A549 (cell line): ENCODE results near the gene SF3A2. TPM values are rescaled to one million over a fixed set of nuclear protein-coding genes. Genes with fewer than 3 reads are reported as not detected.

ENCODE experiments used
- ATAC-seq, 2 experiments: fragments of 200-7000 bp in 1 of 2; fragments of >200 bp in 1 of 2; cut with Nextera tagmentation in 1 of 2; cut with Tn5 transposase in 1 of 2; 3 replicates each; pipeline versions ENCODE4 v1.8.0 to v1.9.1; 2018 to 2020; ENCODE audit warnings: mild to moderate bottlenecking in 1 of 2, moderate library complexity in 1 of 2
- CTCF ChIA-PET: fragments of 300-600 bp; sonication (Branson Sonifier 250); formaldehyde crosslinking; extraction: SDS; loops from one replicate; lab custom pipeline; 2021; ENCODE audit warnings: antibody characterized with exemption, inconsistent platforms; lab: Yijun Ruan, JAX
- POLR2A ChIA-PET: fragments of 350-600 bp; formaldehyde crosslinking; extraction: SDS; loops from one replicate; lab custom pipeline; 2021; ENCODE audit warnings: antibody characterized with exemption, inconsistent platforms; lab: Yijun Ruan, JAX
- DNase-seq, 2 experiments: peaks; one replicate each; pipeline versions ENCODE4 v3.0.0 to v3.0.0-alpha.2; 2011 to 2016; ENCODE audit warnings: low read depth in 1 of 2, low spot score in 1 of 2
- FAIRE-seq: peaks from 2 replicates; lab custom pipeline; 2011; peaks lifted over from hg19 to GRCh38; lab: Jason Lieb, UNC
- H3K27ac ChIP-seq, 2 experiments: fragments of >200 bp; sonication (Bioruptor Twin); formaldehyde crosslinking; 3 replicates each; pipeline ENCODE4 v1.5.1; 2016 to 2017
- H3K4me1 ChIP-seq: fragments of >200 bp; sonication (Bioruptor Twin); formaldehyde crosslinking; 3 replicates; pipeline ENCODE4 v1.6.1; 2016
- H3K4me2 ChIP-seq: fragments of >200 bp; sonication (Bioruptor Twin); formaldehyde crosslinking; 3 replicates; pipeline ENCODE4 v1.6.1; 2016
- H3K4me3 ChIP-seq: fragments of >200 bp; sonication (Bioruptor Twin); formaldehyde crosslinking; 3 replicates; pipeline ENCODE4 v1.5.1; 2016
- H3K9me3 ChIP-seq: fragments of >200 bp; sonication (Bioruptor Twin); formaldehyde crosslinking; 3 replicates; pipeline ENCODE4 v1.6.1; 2016
- BHLHE40 ChIP-seq: IDR thresholded peaks from 2 replicates; pipeline ENCODE4 v1.6.1; 2012; ENCODE audit warnings: low read depth, low read length, inconsistent platforms
- CBX2 ChIP-seq: fragments of 200-600 bp; sonication (generic); IDR thresholded peaks from 2 replicates; pipeline ENCODE4 v1.6.1; 2016; ENCODE audit warnings: low read depth, mild to moderate bottlenecking, borderline replicate concordance
- CEBPB ChIP-seq, 2 experiments: fragments of >200 bp in 1 of 2; sonication (Bioruptor Twin) in 1 of 2; formaldehyde crosslinking in 1 of 2; IDR thresholded peaks; 2 replicates each; pipeline ENCODE4 v1.6.1; 2012 to 2016
- CHD2 ChIP-seq: fragments of 150-350 bp; IDR thresholded peaks from 2 replicates; pipeline ENCODE4 v1.6.1; 2014; ENCODE audit warnings: low read length; ENCODE audit not compliant: partially characterized antibody
- EHF ChIP-seq: fragments of 250-450 bp; sonication (Bioruptor Pico); IDR thresholded peaks from 2 replicates; pipeline ENCODE4 v1.5.0; 2020; ENCODE audit warnings: mild to moderate bottlenecking
- ESRRA ChIP-seq: fragments of 150-350 bp; IDR thresholded peaks from 2 replicates; pipeline ENCODE4 v1.6.1; 2014; ENCODE audit warnings: mild to moderate bottlenecking, low read length, borderline replicate concordance
- FOXS1 ChIP-seq: fragments of 250-450 bp; sonication (Bioruptor Pico); IDR thresholded peaks from 2 replicates; pipeline ENCODE4 v1.5.0; 2020; ENCODE audit warnings: mild to moderate bottlenecking, moderate library complexity
- GATA3 ChIP-seq: IDR thresholded peaks from 2 replicates; pipeline ENCODE4 v1.6.1; 2012; ENCODE audit warnings: borderline replicate concordance
- HEYL ChIP-seq: fragments of 250-450 bp; sonication (Bioruptor Pico); IDR thresholded peaks from 2 replicates; pipeline ENCODE4 v1.8.0; 2021; ENCODE audit warnings: mild to moderate bottlenecking, moderate library complexity
- HOXB13 ChIP-seq: fragments of 250-450 bp; sonication (Bioruptor Pico); IDR thresholded peaks from 2 replicates; pipeline ENCODE4 v1.5.0; 2020; ENCODE audit warnings: low read depth, mild to moderate bottlenecking, moderate library complexity
- HOXB5 ChIP-seq: fragments of 250-450 bp; sonication (Bioruptor Pico); IDR thresholded peaks from 2 replicates; pipeline ENCODE4 v1.5.0; 2020; ENCODE audit warnings: mild to moderate bottlenecking, moderate library complexity
- JUNB ChIP-seq: fragments of >200 bp; sonication (Bioruptor Twin); formaldehyde crosslinking; IDR thresholded peaks from 2 replicates; pipeline ENCODE4 v1.6.1; 2016
- KDM5A ChIP-seq: fragments of 200-600 bp; sonication (generic); IDR thresholded peaks from 2 replicates; pipeline ENCODE4 v1.6.1; 2016; ENCODE audit warnings: antibody characterized with exemption, mild to moderate bottlenecking
- RARB ChIP-seq: fragments of 250-450 bp; sonication (Bioruptor Pico); IDR thresholded peaks from 2 replicates; pipeline ENCODE4 v1.8.0; 2021; ENCODE audit warnings: mild to moderate bottlenecking, moderate library complexity
- ZNF302 ChIP-seq: fragments of 250-450 bp; sonication (Bioruptor Pico); IDR thresholded peaks from 2 replicates; pipeline ENCODE4 v1.9.0; 2021; ENCODE audit warnings: inconsistent platforms, mild to moderate bottlenecking, moderate library complexity
- ZSCAN20 ChIP-seq: fragments of 250-450 bp; sonication (Bioruptor Pico); IDR thresholded peaks from 2 replicates; pipeline ENCODE4 v1.8.0; 2022; ENCODE audit warnings: mild to moderate bottlenecking, moderate library complexity
- WGBS: methylation state at CpG from one replicate; pipeline ENCODE4 v1.1.6; 2017; ENCODE audit errors: missing lambda C conversion rate; 5-methylcytosine and 5-hydroxymethylcytosine counted together
- polyA plus RNA-seq, 4 experiments: library from polyadenylated mRNA; depleted of rRNA in 3 of 4; stranded (reverse); fragments of >200 nt; fragmentation: RNase III in 1 of 4; extraction: RNeasy Plus Mini Kit Qiagen cat#74134 plus additional on column Dnase treatment in 1 of 4; gene quantifications; 2 replicates in 3 of 4; 3 replicates in 1 of 4; pipeline ENCODE4 v1.2.3, GENCODE V29; 2011 to 2017
- TF ChIP-seq, protein P1 (sequence below): IDR thresholded peaks from 2 replicates; pipeline ENCODE4 v1.6.1; 2012
- TF ChIP-seq, protein P2 (sequence below): IDR thresholded peaks from 2 replicates; pipeline ENCODE4 v1.6.1; 2012
- TF ChIP-seq, protein P3 (sequence below): fragments of 200-600 bp; sonication (generic); IDR thresholded peaks from 2 replicates; pipeline ENCODE4 v1.6.1; 2016; ENCODE audit warnings: antibody characterized with exemption, mild to moderate bottlenecking, moderate library complexity
- TF ChIP-seq, protein P4 (sequence below): fragments of >200 bp; sonication (Bioruptor Twin); formaldehyde crosslinking; IDR thresholded peaks from 3 replicates; pipeline ENCODE4 v1.5.1; 2016
- TF ChIP-seq, protein P5 (sequence below): fragments of 250-450 bp; sonication (Bioruptor Pico); IDR thresholded peaks from 2 replicates; pipeline ENCODE4 v1.5.0; 2020; ENCODE audit warnings: low read depth, mild to moderate bottlenecking, moderate library complexity
- TF ChIP-seq, protein P6 (sequence below): fragments of 150-350 bp; IDR thresholded peaks from 2 replicates; pipeline ENCODE4 v1.6.1; 2014; ENCODE audit warnings: low read depth, mild to moderate bottlenecking, low read length

The SF3A2 gene
- polyA plus RNA-seq, 2 of the 4 experiments (the other 2 are of a cell fraction) = 11.9 to 68.2 TPM

DNA sequence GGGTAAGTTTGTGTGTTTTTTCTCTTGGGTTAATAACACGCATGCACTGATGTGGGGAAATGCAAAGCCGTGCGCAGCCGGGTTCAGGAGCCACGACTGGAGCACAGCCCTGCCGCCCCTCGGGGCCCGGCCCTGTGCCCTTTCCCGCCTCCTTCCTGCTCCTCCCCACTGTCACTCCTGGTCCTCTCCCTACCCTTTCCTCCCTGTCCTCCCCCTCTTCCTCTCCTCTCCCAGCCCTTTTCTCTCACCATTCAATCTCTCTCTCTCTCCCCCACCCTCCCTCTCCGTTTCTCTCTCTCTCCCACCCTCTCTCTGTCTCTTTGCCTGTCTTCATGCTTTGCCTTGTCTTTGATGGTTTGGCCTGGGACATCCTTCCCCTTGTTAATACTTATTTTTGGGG is 27.6 kb upstream of the SF3A2 start:
- H3K4me2 ChIP-seq = no peak overlapping the region
- DNase-seq (no peak), ATAC-seq (no peak), FAIRE-seq (no peak)
- ChIA-PET POLR2A (no interaction called here), CTCF (interaction anchor here (0.9 to 1.4 kb wide), 2 partner anchors 10 to 13 kb away, joined by 3 read pairs; no protein-coding TSS in a partner anchor)
- H3K9me3 ChIP-seq = no peaks in the 10 kb centered on the region
- WGBS = 95% methylated on average over 9 of the region's 10 CpGs
- no peak overlapping the region for H3K27ac ChIP-seq
- H3K4me1 ChIP-seq = no peaks in the 10 kb centered on the region
- H3K4me3 ChIP-seq = no peak overlapping the region
- no peak for TF ChIP-seq HOXB5
- no peak for TF ChIP-seq RARB (CRISPR knock-in tag)
- TF ChIP-seq ZNF302 (CRISPR knock-in tag) = no peak
- no peak for TF ChIP-seq ZSCAN20 (CRISPR knock-in tag)
- TF ChIP-seq, protein P1, sequence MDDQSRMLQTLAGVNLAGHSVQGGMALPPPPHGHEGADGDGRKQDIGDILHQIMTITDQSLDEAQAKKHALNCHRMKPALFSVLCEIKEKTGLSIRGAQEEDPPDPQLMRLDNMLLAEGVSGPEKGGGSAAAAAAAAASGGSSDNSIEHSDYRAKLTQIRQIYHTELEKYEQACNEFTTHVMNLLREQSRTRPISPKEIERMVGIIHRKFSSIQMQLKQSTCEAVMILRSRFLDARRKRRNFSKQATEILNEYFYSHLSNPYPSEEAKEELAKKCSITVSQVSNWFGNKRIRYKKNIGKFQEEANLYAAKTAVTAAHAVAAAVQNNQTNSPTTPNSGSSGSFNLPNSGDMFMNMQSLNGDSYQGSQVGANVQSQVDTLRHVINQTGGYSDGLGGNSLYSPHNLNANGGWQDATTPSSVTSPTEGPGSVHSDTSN = no peak
- TF ChIP-seq FOXS1 (CRISPR knock-in tag) = no peak
- TF ChIP-seq, protein P2, sequence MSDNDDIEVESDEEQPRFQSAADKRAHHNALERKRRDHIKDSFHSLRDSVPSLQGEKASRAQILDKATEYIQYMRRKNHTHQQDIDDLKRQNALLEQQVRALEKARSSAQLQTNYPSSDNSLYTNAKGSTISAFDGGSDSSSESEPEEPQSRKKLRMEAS = no peak
- TF ChIP-seq BHLHE40 = no peak
- no peak for TF ChIP-seq CHD2
- TF ChIP-seq, protein P3, sequence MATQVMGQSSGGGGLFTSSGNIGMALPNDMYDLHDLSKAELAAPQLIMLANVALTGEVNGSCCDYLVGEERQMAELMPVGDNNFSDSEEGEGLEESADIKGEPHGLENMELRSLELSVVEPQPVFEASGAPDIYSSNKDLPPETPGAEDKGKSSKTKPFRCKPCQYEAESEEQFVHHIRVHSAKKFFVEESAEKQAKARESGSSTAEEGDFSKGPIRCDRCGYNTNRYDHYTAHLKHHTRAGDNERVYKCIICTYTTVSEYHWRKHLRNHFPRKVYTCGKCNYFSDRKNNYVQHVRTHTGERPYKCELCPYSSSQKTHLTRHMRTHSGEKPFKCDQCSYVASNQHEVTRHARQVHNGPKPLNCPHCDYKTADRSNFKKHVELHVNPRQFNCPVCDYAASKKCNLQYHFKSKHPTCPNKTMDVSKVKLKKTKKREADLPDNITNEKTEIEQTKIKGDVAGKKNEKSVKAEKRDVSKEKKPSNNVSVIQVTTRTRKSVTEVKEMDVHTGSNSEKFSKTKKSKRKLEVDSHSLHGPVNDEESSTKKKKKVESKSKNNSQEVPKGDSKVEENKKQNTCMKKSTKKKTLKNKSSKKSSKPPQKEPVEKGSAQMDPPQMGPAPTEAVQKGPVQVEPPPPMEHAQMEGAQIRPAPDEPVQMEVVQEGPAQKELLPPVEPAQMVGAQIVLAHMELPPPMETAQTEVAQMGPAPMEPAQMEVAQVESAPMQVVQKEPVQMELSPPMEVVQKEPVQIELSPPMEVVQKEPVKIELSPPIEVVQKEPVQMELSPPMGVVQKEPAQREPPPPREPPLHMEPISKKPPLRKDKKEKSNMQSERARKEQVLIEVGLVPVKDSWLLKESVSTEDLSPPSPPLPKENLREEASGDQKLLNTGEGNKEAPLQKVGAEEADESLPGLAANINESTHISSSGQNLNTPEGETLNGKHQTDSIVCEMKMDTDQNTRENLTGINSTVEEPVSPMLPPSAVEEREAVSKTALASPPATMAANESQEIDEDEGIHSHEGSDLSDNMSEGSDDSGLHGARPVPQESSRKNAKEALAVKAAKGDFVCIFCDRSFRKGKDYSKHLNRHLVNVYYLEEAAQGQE = no peak
- TF ChIP-seq HOXB13 (CRISPR knock-in tag) = no peak
- TF ChIP-seq EHF (CRISPR knock-in tag) = no peak
- TF ChIP-seq KDM5A = no peak

DNA sequence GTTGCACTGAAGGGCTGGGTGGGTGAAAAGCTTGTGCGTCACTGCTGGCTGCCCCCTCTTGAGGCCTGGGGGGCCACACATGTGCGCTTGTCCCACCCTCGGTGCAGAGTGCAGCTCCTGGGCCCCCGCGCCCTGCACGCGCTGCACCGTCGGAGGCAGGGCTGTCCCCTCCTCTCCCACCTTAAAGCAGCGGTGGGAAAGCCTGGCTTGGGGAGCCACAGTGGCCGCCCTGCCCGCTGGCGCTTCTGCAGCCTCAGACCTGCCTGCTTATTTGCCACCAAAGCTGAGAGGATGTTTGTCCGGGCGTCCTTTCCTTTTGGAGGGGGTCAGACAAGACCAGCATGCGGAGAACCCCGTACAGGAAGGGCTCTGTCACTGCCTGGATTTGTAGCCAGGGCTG is 27.2 kb upstream of the SF3A2 start:
- H3K4me1 ChIP-seq = no peaks in the 10 kb centered on the region
- CTCF ChIA-PET = interaction anchor here (0.9 to 1.4 kb wide), 2 partner anchors 10 to 12 kb away, joined by 3 read pairs; no protein-coding TSS in a partner anchor
- WGBS = 94% methylated on average over 17 of the region's 17 CpGs
- no peak overlapping the region for H3K27ac ChIP-seq
- H3K4me3 ChIP-seq = no peak overlapping the region
- no peak overlapping the region for H3K4me2 ChIP-seq
- no peaks in the 10 kb centered on the region for H3K9me3 ChIP-seq
- POLR2A ChIA-PET = no interaction called here
- DNase-seq (no peak), ATAC-seq (no peak), FAIRE-seq (no peak)
- TF ChIP-seq CBX2 (no peak), GATA3 (no peak), ESRRA (no peak)
- TF ChIP-seq, protein P4, sequence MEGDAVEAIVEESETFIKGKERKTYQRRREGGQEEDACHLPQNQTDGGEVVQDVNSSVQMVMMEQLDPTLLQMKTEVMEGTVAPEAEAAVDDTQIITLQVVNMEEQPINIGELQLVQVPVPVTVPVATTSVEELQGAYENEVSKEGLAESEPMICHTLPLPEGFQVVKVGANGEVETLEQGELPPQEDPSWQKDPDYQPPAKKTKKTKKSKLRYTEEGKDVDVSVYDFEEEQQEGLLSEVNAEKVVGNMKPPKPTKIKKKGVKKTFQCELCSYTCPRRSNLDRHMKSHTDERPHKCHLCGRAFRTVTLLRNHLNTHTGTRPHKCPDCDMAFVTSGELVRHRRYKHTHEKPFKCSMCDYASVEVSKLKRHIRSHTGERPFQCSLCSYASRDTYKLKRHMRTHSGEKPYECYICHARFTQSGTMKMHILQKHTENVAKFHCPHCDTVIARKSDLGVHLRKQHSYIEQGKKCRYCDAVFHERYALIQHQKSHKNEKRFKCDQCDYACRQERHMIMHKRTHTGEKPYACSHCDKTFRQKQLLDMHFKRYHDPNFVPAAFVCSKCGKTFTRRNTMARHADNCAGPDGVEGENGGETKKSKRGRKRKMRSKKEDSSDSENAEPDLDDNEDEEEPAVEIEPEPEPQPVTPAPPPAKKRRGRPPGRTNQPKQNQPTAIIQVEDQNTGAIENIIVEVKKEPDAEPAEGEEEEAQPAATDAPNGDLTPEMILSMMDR = no peak

DNA sequence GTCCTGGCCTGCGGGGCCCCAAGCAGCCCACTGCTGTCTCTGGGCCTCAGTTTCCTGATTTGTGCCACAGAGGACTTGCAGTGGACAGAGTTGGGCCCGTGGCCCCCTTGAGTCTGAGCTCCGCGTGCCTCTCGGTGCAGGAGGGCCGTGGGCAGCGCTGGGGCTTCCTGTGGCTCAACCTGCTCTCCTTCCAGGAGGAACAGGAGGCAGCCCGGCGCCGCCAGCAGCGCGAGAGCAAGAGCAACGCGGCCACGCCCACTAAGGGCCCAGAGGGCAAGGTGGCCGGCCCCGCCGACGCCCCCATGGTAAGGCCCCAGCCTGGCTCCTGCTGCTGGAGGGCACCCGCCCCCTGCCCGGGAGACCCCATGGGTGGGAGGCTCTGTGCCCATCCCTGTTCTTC is 26.4 kb upstream of the SF3A2 start:
- DNase-seq (no peak), ATAC-seq (no peak)

More for the DNA sequence above, 26.4 kb upstream of the SF3A2 start:
- Histone ChIP-seq H3K4me3 (no peak overlapping the region), H3K27ac (no peak overlapping the region), H3K4me2 (no peak overlapping the region), H3K9me3 (no peaks in the 10 kb centered on the region), H3K4me1 (no peaks in the 10 kb centered on the region)
- 100% methylated on average over 7 of the region's 21 CpGs for WGBS
- CTCF ChIA-PET = no interaction called here
- POLR2A ChIA-PET = no interaction called here
- FAIRE-seq = no peak
- TF ChIP-seq JUNB (no peak), CHD2 (no peak), FOXS1 (CRISPR knock-in tag) (no peak), CEBPB (IDR thresholded peaks at IDR 0.05) (no peak), ESRRA (no peak), HEYL (CRISPR knock-in tag) (no peak)
- TF ChIP-seq, protein P5, sequence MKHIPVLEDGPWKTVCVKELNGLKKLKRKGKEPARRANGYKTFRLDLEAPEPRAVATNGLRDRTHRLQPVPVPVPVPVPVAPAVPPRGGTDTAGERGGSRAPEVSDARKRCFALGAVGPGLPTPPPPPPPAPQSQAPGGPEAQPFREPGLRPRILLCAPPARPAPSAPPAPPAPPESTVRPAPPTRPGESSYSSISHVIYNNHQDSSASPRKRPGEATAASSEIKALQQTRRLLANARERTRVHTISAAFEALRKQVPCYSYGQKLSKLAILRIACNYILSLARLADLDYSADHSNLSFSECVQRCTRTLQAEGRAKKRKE (CRISPR knock-in tag) = no peak
- TF ChIP-seq, protein P6, sequence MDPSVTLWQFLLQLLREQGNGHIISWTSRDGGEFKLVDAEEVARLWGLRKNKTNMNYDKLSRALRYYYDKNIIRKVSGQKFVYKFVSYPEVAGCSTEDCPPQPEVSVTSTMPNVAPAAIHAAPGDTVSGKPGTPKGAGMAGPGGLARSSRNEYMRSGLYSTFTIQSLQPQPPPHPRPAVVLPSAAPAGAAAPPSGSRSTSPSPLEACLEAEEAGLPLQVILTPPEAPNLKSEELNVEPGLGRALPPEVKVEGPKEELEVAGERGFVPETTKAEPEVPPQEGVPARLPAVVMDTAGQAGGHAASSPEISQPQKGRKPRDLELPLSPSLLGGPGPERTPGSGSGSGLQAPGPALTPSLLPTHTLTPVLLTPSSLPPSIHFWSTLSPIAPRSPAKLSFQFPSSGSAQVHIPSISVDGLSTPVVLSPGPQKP = no peak
